Subcutaneous adipose tissue (tissue), 4 donors: ENCODE results near the gene ARFRP1. TPM values are rescaled to one million over a fixed set of nuclear protein-coding genes. Genes with fewer than 3 reads are reported as not detected.

Experiments
- CTCF ChIP-seq: fragments of 450-650 bp; IDR thresholded peaks from one replicate; pipeline ENCODE4 v1.5.1; 2016; ENCODE audit warnings: low read depth, mild to moderate bottlenecking, control low read depth, antibody characterized with exemption, moderate library complexity
- total RNA-seq, 4 donors: library from RNA; depleted of rRNA; stranded (reverse); fragments of >200 nt; gene quantifications; one replicate each; pipeline ENCODE4 v1.1.0, GENCODE V29; 2016

Gene ARFRP1
- total RNA-seq, 4 donors from 2014 or later, result 21.9 to 39.4 (median 31.5) TPM

DNA sequence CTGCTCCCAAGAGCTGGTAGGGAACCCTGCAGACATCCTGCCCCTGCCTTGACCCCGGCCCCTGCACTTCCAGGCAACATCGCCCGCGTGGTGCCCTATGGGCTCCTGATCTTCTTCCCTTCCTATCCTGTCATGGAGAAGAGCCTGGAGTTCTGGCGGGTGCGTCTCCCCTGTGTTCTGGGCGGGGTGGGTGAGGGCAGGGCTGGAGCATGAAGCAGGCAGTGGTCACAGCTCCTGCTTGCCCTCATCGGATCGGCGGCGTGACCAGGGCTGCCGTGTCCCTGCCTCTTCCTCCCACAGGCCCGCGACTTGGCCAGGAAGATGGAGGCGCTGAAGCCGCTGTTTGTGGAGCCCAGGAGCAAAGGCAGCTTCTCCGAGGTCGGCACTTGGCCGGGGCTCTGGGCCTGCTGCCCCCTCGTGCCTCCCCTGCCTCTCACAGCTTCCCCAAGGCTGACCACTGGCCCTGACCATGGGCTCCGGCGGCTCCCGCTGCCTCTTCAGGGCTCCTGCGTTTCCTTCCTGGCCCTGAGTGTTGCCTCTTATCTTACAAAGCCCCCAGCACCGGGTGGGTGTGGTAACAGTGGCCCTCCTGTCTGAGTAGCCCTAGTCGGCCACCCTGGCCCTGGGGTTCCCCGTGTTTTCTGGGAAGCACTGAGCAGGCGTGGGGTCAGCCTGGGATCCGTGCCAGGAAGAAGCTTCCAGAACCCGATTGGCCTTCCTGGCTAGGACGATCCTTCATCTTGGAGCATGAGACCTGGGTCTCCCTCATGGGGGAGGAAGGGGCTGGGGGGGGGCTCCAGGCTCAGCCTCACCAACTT lies 19.3 kb downstream of the ARFRP1 start:
- TF ChIP-seq CTCF, result no peak

- no peak for TF ChIP-seq CTCF
Measured at GRCh38 chr20:63687419-63688178, 20.2 kb downstream of the ARFRP1 start.

DNA sequence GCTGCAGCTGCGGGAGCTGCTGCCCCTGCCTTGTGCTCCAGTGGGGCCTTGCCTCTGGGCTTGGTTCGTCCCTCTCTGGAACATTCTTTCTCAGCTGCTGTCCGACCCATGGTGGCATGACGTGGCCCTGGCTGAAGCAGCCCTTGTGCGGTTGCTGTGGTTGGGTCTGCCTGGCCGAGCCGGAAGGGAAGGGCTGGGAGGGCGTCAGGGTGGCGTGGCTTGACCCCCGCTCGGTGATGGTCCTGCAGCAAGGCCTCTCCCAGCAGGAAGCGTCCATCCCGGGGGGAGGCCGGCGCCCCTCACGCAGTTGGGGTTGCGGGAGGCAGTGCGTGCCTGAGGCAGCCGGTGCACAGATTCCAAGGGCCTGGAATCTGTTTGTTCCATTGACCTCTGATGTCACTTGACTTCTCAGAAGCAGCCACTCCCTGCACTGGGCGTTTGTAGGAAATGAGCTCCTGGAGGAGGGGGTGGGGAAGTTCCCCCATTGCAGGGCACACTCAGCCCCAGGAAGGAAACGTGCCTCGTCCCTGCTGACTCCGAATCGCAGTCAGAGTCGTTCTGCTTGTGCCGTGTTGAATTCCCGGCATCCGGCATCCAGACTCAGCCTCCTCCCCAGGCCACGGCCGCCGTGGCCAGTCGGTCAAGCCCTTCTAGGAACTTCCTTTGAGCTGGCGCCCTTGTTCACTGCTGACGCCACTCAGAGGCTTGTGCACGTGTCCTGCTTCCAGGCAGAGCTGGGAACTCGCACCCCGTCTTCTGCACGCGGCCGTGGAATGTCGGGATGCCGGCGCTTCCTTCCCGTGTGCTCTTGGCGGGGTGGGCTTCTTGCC lies 21.1 kb downstream of the ARFRP1 start:
- TF ChIP-seq CTCF, result no peak

DNA sequence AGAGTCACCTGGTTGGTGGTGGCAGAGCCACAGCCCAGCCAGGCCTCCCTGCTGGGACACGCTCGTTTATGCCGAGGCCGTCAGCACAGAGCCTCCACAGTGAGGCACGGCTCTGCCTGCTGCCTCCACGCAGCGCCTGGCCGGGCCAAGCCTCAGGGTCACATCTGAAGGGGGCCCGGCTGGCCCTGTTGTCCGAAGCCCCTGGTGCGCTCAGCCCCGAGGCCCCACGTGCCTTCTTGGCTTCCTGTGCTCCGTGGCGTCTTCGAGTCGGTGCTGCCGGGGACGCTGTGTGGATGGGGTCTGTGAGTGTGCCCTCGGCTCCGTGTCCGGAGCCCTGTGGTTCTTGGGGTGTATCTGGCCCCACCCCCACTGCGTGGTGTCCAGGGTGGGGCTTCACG lies 21.7 kb downstream of the ARFRP1 start:
- no peak for TF ChIP-seq CTCF

- TF ChIP-seq CTCF, result no peak
Measured at GRCh38 chr20:63685269-63686026, 22.3 kb downstream of the ARFRP1 start.

- no peak for TF ChIP-seq CTCF
Measured at GRCh38 chr20:63682384-63683139, 25.2 kb downstream of the ARFRP1 start.
